PFSK-1 (cell line): ENCODE measurements around the gene ZNF253.

Experiments
- FOXP2 ChIP-seq: optimal IDR thresholded peaks from 2 replicates; pipeline ENCODE3; 2011; ENCODE audit warnings: borderline replicate concordance, control low read depth, inconsistent platforms; ENCODE audit not compliant: insufficient read depth; ENCODE audit errors: extremely low read length, extremely low read depth
- POLR2AphosphoS5 ChIP-seq: IDR thresholded peaks from 2 replicates; pipeline ENCODE4 v1.6.1; 2012; ENCODE audit warnings: low read depth, mild to moderate bottlenecking, control low read depth, low read length, moderate library complexity
- SIN3A ChIP-seq: IDR thresholded peaks from 2 replicates; pipeline ENCODE4 v1.6.1; 2012; ENCODE audit warnings: mild to moderate bottlenecking, low read length, moderate library complexity, borderline replicate concordance; ENCODE audit not compliant: insufficient read depth
- TAF1 ChIP-seq: IDR thresholded peaks from 2 replicates; pipeline ENCODE4 v1.6.1; 2012; ENCODE audit warnings: low read length, control low read depth, borderline replicate concordance; ENCODE audit not compliant: insufficient read depth
- TF ChIP-seq, protein P1 (sequence below), 2 experiments: IDR thresholded peaks; 2 replicates each; pipeline versions ENCODE4 v1.6.1 to v1.8.0; 2011 to 2012; ENCODE audit warnings: low read depth in 2 of 2, low read length in 2 of 2, control low read depth in 1 of 2, inconsistent platforms in 1 of 2, mild to moderate bottlenecking in 1 of 2, moderate library complexity in 1 of 2; ENCODE audit not compliant: insufficient read depth in 1 of 2

The ZNF253 gene

GRCh38 chr19:19877724-19878123 is 12.0 kb downstream of the ZNF253 start:
- TF ChIP-seq, protein P1, sequence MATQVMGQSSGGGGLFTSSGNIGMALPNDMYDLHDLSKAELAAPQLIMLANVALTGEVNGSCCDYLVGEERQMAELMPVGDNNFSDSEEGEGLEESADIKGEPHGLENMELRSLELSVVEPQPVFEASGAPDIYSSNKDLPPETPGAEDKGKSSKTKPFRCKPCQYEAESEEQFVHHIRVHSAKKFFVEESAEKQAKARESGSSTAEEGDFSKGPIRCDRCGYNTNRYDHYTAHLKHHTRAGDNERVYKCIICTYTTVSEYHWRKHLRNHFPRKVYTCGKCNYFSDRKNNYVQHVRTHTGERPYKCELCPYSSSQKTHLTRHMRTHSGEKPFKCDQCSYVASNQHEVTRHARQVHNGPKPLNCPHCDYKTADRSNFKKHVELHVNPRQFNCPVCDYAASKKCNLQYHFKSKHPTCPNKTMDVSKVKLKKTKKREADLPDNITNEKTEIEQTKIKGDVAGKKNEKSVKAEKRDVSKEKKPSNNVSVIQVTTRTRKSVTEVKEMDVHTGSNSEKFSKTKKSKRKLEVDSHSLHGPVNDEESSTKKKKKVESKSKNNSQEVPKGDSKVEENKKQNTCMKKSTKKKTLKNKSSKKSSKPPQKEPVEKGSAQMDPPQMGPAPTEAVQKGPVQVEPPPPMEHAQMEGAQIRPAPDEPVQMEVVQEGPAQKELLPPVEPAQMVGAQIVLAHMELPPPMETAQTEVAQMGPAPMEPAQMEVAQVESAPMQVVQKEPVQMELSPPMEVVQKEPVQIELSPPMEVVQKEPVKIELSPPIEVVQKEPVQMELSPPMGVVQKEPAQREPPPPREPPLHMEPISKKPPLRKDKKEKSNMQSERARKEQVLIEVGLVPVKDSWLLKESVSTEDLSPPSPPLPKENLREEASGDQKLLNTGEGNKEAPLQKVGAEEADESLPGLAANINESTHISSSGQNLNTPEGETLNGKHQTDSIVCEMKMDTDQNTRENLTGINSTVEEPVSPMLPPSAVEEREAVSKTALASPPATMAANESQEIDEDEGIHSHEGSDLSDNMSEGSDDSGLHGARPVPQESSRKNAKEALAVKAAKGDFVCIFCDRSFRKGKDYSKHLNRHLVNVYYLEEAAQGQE (IDR thresholded peaks at IDR 0.05; ENCODE audit: insufficient read depth in 1 of 2, low read depth in 2 of 2, low read length in 2 of 2): no peak
- TF ChIP-seq FOXP2 (no peak), TAF1 (no peak), POLR2AphosphoS5 (no peak), SIN3A (no peak)

GRCh38 chr19:19884583-19884982 is 18.9 kb downstream of the ZNF253 start:
- no peak for TF ChIP-seq POLR2AphosphoS5
- no peak for TF ChIP-seq TAF1
- TF ChIP-seq, protein P1 (IDR thresholded peaks at IDR 0.05; ENCODE audit: insufficient read depth in 1 of 2, low read depth in 2 of 2, low read length in 2 of 2): no peak
- no peak for TF ChIP-seq SIN3A
- no peak for TF ChIP-seq FOXP2

DNA sequence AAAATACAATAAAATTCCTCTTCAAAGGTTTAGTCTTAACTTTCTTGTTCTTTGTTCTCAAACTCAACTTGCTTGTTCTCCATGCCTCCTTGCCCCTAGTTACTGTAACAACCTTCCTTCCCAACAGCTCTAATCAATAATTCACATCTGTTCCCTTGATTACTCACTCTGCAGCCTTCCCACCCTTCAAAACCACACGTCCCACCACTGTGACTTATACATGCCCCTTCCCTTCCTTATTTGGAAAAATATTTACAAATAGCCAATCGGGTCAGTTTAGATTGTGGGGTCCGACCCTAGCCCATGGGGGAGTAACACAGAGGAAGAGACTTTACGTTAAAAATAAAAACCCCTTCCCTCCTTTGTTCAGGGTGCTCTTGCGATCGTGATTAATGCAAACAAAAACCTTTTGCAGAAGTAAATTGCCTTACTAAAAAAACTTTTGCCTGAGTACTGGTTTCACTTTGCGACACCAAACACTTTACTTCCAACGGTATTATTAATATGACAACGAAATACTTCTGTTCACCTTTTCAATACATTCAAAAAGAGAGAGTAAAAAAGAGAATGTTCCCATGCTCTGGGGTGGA is 34.6 kb downstream of the ZNF253 start:
- TF ChIP-seq, protein P1 (IDR thresholded peaks at IDR 0.05; ENCODE audit: insufficient read depth in 1 of 2, low read depth in 2 of 2, low read length in 2 of 2): no peak
- TF ChIP-seq FOXP2: no peak
- no peak for TF ChIP-seq SIN3A

- TF ChIP-seq TAF1 (peak; percentile 88), POLR2AphosphoS5 (peak; percentile 92), FOXP2 (no peak)
- TF ChIP-seq, protein P1 (IDR thresholded peaks at IDR 0.05; ENCODE audit: insufficient read depth in 1 of 2, low read depth in 2 of 2, low read length in 2 of 2): no peak
These were observed 35.2 kb downstream of the ZNF253 start, which contains the start of gene ZNF93 for GRCh38 chr19:19900729-19901444. TSS of gene ZNF93 (plus strand) at chr19:19900946. CDS start at chr19:19901089, 143 bp downstream.
